DOHH2 (cell line): ENCODE data around the gene ATF7IP2.

Experiments used
- H3F3A ChIP-seq: fragments of 200-600 bp; sonication (generic), shearing (Covaris generic); 2 replicates; pipeline ENCODE4 v1.6.0; 2016; ENCODE audit warnings: antibody characterized with exemption, mild to moderate bottlenecking; ENCODE audit not compliant: control insufficient read depth, insufficient read depth
- H3K27ac ChIP-seq: fragments of 200-600 bp; sonication (generic); 2 replicates; pipeline ENCODE4 v1.5.1; 2014; ENCODE audit warnings: low read depth, mild to moderate bottlenecking, low read length, moderate library complexity
- H3K27me3 ChIP-seq: fragments of 200-600 bp; sonication (generic); 2 replicates; pipeline ENCODE4 v1.6.1; 2014; ENCODE audit warnings: mild to moderate bottlenecking, low read length, mixed read lengths; ENCODE audit not compliant: control insufficient read depth
- H3K36me3 ChIP-seq: fragments of 200-600 bp; sonication (generic); 2 replicates; pipeline ENCODE4 v1.6.1; 2014; ENCODE audit warnings: mild to moderate bottlenecking, low read length, moderate library complexity, mixed read lengths; ENCODE audit not compliant: control insufficient read depth
- H3K4me1 ChIP-seq: fragments of 200-600 bp; sonication (generic); 2 replicates; pipeline ENCODE4 v1.6.1; 2014; ENCODE audit warnings: mild to moderate bottlenecking, low read length, mixed read lengths; ENCODE audit not compliant: control insufficient read depth
- H3K4me2 ChIP-seq: fragments of 200-600 bp; sonication (generic); 2 replicates; pipeline ENCODE4 v1.6.0; 2014; ENCODE audit warnings: mild to moderate bottlenecking, low read length, moderate library complexity
- H3K4me3 ChIP-seq: fragments of 200-600 bp; sonication (generic); 2 replicates; pipeline ENCODE4 v1.5.1; 2014; ENCODE audit warnings: mild to moderate bottlenecking, low read length, mixed read lengths
- H3K79me2 ChIP-seq: fragments of 200-600 bp; sonication (generic); 2 replicates; pipeline ENCODE4 v1.6.1; 2014; ENCODE audit warnings: mild to moderate bottlenecking, low read length, mixed read lengths; ENCODE audit not compliant: control insufficient read depth
- H3K9me2 ChIP-seq: fragments of 200-600 bp; sonication (generic); replicated peaks from 2 replicates; pipeline ENCODE4 v1.6.1; 2014; ENCODE audit warnings: mild to moderate bottlenecking, low read length, mixed read lengths; ENCODE audit not compliant: control insufficient read depth
- H3K9me3 ChIP-seq: fragments of 200-600 bp; sonication (generic); 2 replicates; pipeline ENCODE4 v1.6.1; 2014; ENCODE audit warnings: antibody characterized with exemption, low read length, mixed read lengths; ENCODE audit not compliant: control insufficient read depth, insufficient read depth
- H4K20me1 ChIP-seq: fragments of 200-600 bp; sonication (generic); 2 replicates; pipeline ENCODE4 v1.6.0; 2014; ENCODE audit warnings: low read depth, mild to moderate bottlenecking, antibody characterized with exemption, low read length, moderate library complexity; ENCODE audit not compliant: control insufficient read depth, insufficient read depth
- EZH2phosphoT487 ChIP-seq: fragments of 200-600 bp; sonication (generic); IDR thresholded peaks from 2 replicates; pipeline ENCODE4 v1.6.1; 2017; ENCODE audit warnings: borderline replicate concordance, mild to moderate bottlenecking, antibody characterized with exemption, low read length, moderate library complexity, mixed read lengths
- TF ChIP-seq, protein P1 (sequence below): fragments of 200-600 bp; sonication (generic); IDR thresholded peaks from one replicate; pipeline ENCODE4 v1.5.1; 2014; ENCODE audit warnings: antibody characterized with exemption, mild to moderate bottlenecking, low read depth, low read length; ENCODE audit not compliant: poor library complexity, severe bottlenecking

Gene ATF7IP2

DNA sequence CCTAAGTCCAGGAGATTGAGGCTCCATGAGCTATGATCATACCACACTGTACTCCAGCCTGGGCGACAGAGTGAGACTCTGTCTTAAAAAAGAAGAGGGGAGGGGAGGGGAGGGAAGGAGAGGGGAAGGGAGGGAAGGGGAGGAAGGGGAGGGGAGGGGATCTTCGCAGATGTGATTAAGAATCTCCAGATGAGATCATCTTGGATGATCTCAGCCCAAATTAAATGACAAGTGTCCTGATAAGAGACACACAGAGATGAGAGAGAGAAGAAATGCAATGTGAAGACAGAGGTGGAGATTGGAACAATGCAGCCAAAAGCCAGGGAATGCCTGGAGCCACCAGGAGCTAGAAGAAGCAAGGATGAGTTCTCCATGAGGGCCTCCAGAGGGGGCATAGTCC is 124.4 kb downstream of the ATF7IP2 start:
- no peaks in the 10 kb centered on the region for H3K27me3 ChIP-seq
- H3K4me3 ChIP-seq: no peak overlapping the region
- H3K79me2 ChIP-seq: no peaks in the 10 kb centered on the region
- H3F3A ChIP-seq: no peaks in the 10 kb centered on the region
- H3K9me2 ChIP-seq: no peaks in the 10 kb centered on the region
- no peak overlapping the region for H3K27ac ChIP-seq
- H3K9me3 ChIP-seq: no peaks in the 10 kb centered on the region
- no peaks in the 10 kb centered on the region for H3K36me3 ChIP-seq
- peak overlapping the region; percentile 60 for H3K4me2 ChIP-seq
- H4K20me1 ChIP-seq: no peaks in the 10 kb centered on the region
- TF ChIP-seq, protein P1, sequence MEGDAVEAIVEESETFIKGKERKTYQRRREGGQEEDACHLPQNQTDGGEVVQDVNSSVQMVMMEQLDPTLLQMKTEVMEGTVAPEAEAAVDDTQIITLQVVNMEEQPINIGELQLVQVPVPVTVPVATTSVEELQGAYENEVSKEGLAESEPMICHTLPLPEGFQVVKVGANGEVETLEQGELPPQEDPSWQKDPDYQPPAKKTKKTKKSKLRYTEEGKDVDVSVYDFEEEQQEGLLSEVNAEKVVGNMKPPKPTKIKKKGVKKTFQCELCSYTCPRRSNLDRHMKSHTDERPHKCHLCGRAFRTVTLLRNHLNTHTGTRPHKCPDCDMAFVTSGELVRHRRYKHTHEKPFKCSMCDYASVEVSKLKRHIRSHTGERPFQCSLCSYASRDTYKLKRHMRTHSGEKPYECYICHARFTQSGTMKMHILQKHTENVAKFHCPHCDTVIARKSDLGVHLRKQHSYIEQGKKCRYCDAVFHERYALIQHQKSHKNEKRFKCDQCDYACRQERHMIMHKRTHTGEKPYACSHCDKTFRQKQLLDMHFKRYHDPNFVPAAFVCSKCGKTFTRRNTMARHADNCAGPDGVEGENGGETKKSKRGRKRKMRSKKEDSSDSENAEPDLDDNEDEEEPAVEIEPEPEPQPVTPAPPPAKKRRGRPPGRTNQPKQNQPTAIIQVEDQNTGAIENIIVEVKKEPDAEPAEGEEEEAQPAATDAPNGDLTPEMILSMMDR: no peak
- no peak for TF ChIP-seq EZH2phosphoT487
- peaks cover 50% of the 10 kb centered on the region for H3K4me1 ChIP-seq

DNA sequence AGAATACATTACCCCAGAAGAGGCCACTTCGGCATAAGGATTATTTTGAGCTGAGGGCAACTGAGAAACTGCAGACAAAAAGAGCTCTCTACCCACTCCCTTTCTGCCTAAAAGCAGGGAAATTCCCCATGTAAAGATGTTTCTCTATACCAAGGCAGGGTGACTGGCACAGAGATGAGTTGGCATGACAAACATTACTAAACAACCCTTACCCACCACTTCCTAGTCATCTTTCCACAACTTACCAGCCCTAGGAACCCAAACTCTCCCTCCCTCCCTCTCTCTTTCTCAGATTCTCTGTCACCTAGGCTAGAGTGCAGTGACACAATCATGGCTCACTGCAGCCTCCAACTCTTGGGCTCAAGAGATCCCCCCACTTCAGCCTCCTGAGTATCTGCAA is 126.0 kb downstream of the ATF7IP2 start:
- no peak for TF ChIP-seq EZH2phosphoT487
- TF ChIP-seq, protein P1: no peak

GRCh38 chr16:10514369-10515055 is 128.7 kb downstream of the ATF7IP2 start:
- H3K27ac ChIP-seq: no peak overlapping the region
- TF ChIP-seq, protein P1: peak; percentile 67
- TF ChIP-seq EZH2phosphoT487: no peak

More for the DNA sequence above, 126.0 kb downstream of the ATF7IP2 start:
- Histone ChIP-seq H3K27me3 (no peaks in the 10 kb centered on the region), H3K4me1 (peaks cover 50% of the 10 kb centered on the region), H3K4me3 (no peak overlapping the region), H3K4me2 (no peak overlapping the region), H3K27ac (no peak overlapping the region), H3K79me2 (no peaks in the 10 kb centered on the region), H4K20me1 (no peaks in the 10 kb centered on the region), H3K36me3 (no peaks in the 10 kb centered on the region), H3F3A (no peaks in the 10 kb centered on the region), H3K9me3 (no peaks in the 10 kb centered on the region), H3K9me2 (no peaks in the 10 kb centered on the region)

More at GRCh38 chr16:10514369-10515055, 128.7 kb downstream of the ATF7IP2 start:
- no peaks in the 10 kb centered on the region for H3K79me2 ChIP-seq
- peaks cover 45% of the 10 kb centered on the region for H3K4me1 ChIP-seq
- H3K36me3 ChIP-seq: no peaks in the 10 kb centered on the region
- no peaks in the 10 kb centered on the region for H4K20me1 ChIP-seq
- H3K9me2 ChIP-seq: no peaks in the 10 kb centered on the region
- H3K27me3 ChIP-seq: no peaks in the 10 kb centered on the region
- no peaks in the 10 kb centered on the region for H3F3A ChIP-seq
- no peak overlapping the region; the same call in 1 of the 2 replicates for H3K4me2 ChIP-seq
- no peaks in the 10 kb centered on the region for H3K9me3 ChIP-seq
- no peak overlapping the region for H3K4me3 ChIP-seq
